Ovary (tissue), 9 donors: ENCODE measurements around the gene TPK1. TPM values are rescaled to one million over a fixed set of nuclear protein-coding genes. Genes with fewer than 3 reads are reported as not detected.

ENCODE experiments used
- DNase-seq, 5 donors: peaks; one replicate each; pipeline ENCODE4 v3.0.0-alpha.2; 2019 to 2020
- H3K27ac ChIP-seq, 2 donors: fragments of 200-600 bp; one replicate each; pipeline versions ENCODE4 v1.5.1 to v1.8.0; 2019 to 2022
- H3K27me3 ChIP-seq: fragments of 200-600 bp; one replicate; pipeline ENCODE4 v1.8.0; 2022
- H3K36me3 ChIP-seq: fragments of 200-600 bp; sonication (generic); one replicate; pipeline ENCODE4 v1.5.1; 2019
- H3K4me1 ChIP-seq: one replicate; pipeline ENCODE4 v1.8.1; 2013; ENCODE audit warnings: mild to moderate bottlenecking, moderate library complexity; ENCODE audit not compliant: insufficient read depth
- H3K4me3 ChIP-seq: fragments of 200-600 bp; sonication (generic); one replicate; pipeline ENCODE4 v1.5.1; 2017
- H3K9me3 ChIP-seq, 2 donors: fragments of 200-600 bp in 1 of 2; sonication (generic) in 1 of 2; one replicate each; pipeline versions ENCODE4 v1.5.1 to v1.8.1; 2013 to 2019; ENCODE audit warnings: mild to moderate bottlenecking in 1 of 2, moderate library complexity in 1 of 2
- EP300 ChIP-seq: sonication (generic); formaldehyde crosslinking; IDR thresholded peaks from one replicate; pipeline ENCODE4 v1.6.1; 2017; ENCODE audit warnings: antibody characterized with exemption
- POLR2A ChIP-seq: fragments of 450-650 bp; IDR thresholded peaks from one replicate; pipeline ENCODE4 v1.6.1; 2017; ENCODE audit warnings: antibody characterized with exemption, mild to moderate bottlenecking, moderate library complexity
- WGBS, 3 donors: extraction: QIAGEN DNeasy Blood & Tissue Kit in 1 of 3; methylation state at CpG; one replicate each; pipeline versions ENCODE4 v1.1.5 to v1.1.7; 2013 to 2017; 5-methylcytosine and 5-hydroxymethylcytosine counted together
- intact Hi-C, 4 donors: fragments of 100-400 bp; cut with DNase I; formaldehyde crosslinking; loops; one replicate each; pipeline versions ENCODE4 v1.11.0 to v1.15.1; 2022 to 2023
- polyA plus RNA-seq, 2 donors: library from polyadenylated mRNA; stranded (reverse); fragments of 200-250 nt in 1 of 2; fragments of 350-450 nt in 1 of 2; fragmentation: Illumina TruSeq in 1 of 2; extraction: RNeasy Lipid Tissue Mini Kit (QIAGEN cat#74804) in 1 of 2; gene quantifications; one replicate each; pipeline ENCODE4 v1.2.3, GENCODE V29; 2013 to 2014
- total RNA-seq, 7 donors: library from RNA; depleted of rRNA in 2 of 7; stranded (reverse); fragments of >200 nt in 2 of 7; fragmentation: NEBNext Ultra II Directional in 3 of 7; extraction: Animal tissue kit (Norgen Biotek cat#: 25700) in 3 of 7; gene quantifications; one replicate each; pipeline versions ENCODE4 v1.1.0 to v1.2.4, GENCODE V29; 2016 to 2023
- TF ChIP-seq, protein P1 (sequence below), 3 donors: fragments of 450-650 bp in 2 of 3; fragments of 200-600 bp in 1 of 3; IDR thresholded peaks; one replicate each; pipeline versions ENCODE4 v1.5.1 to v1.8.0; 2016 to 2022; ENCODE audit warnings: antibody characterized with exemption in 3 of 3, mild to moderate bottlenecking in 1 of 3
- donor health status: DM: no; HTN: no; CAD: no; lungs with moderate emphysema.
- donor health status: DM: no; HTN: no; CAD: no.
- donor health status: Bipolar disorder and iron deficiency.
- donor health status: DM: yes; HTN: yes; CAD: no.
- donor health status: DM: no; HTN: no; CAD: no.
- donor health status: DM: yes; HTN: yes; CAD: no.

TPK1 gene
- total and polyA plus RNA-seq, 9 donors = 3.2 to 13.1 (median 4.6) TPM

DNA sequence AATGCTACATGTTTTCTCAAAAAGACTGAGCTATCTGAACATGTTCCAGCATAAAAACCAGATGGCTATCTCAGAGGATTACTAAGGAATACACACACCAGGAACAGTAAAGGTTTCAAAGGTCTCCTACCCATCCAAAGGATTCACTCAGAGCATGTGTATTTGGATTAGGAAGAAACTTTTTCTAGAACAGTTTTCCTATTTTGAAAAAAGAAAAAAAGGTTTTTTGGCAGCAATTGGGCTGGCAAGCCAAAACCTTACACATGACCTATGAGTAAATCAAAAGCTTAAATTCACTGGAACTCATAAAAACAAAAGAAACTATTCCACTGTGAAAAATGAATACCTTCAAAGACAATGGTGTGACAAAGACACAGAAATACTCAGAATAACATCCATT is 9.6 kb downstream of the TPK1 start:
- Histone ChIP-seq H3K4me1 (peaks cover 3% of the 10 kb centered on the region), H3K9me3 (no peaks in the 10 kb centered on the region), H3K4me3 (no peak overlapping the region), H3K27ac (peak overlapping the region in 1 of 2 donors; percentile 15), H3K36me3 (no peaks in the 10 kb centered on the region), H3K27me3 (no peaks in the 10 kb centered on the region)
- no peak for TF ChIP-seq POLR2A
- TF ChIP-seq, protein P1, sequence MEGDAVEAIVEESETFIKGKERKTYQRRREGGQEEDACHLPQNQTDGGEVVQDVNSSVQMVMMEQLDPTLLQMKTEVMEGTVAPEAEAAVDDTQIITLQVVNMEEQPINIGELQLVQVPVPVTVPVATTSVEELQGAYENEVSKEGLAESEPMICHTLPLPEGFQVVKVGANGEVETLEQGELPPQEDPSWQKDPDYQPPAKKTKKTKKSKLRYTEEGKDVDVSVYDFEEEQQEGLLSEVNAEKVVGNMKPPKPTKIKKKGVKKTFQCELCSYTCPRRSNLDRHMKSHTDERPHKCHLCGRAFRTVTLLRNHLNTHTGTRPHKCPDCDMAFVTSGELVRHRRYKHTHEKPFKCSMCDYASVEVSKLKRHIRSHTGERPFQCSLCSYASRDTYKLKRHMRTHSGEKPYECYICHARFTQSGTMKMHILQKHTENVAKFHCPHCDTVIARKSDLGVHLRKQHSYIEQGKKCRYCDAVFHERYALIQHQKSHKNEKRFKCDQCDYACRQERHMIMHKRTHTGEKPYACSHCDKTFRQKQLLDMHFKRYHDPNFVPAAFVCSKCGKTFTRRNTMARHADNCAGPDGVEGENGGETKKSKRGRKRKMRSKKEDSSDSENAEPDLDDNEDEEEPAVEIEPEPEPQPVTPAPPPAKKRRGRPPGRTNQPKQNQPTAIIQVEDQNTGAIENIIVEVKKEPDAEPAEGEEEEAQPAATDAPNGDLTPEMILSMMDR (IDR thresholded peaks at IDR 0.05) = no peak
- no peak for TF ChIP-seq EP300
- intact Hi-C loops = no loop called here
- no peak for DNase-seq

DNA sequence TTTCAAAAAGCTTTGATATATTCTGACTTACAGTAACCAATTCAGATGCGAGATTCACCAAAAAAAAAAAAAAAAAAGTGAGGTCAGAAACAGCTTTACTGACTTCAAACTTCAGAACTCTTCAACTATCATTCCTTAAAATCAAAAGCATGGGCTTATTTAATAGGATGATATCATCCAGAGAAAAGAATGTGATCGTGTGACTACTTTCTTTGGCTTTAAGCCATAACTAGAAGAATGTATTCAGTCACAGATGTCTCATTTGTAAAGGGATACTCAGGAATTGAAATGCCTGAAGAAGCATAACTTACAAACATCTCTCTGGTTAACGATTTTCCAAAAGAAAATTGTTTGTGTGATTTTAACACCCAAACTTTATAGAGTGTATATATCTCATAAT is 11.5 kb downstream of the TPK1 start:
- H3K4me3 ChIP-seq = no peak overlapping the region
- no peak for TF ChIP-seq POLR2A
- no peak for TF ChIP-seq EP300
- TF ChIP-seq, protein P1 (IDR thresholded peaks at IDR 0.05) = no peak
- no peak for DNase-seq
- intact Hi-C loops = no loop called here
- peaks cover 3% of the 10 kb centered on the region for H3K4me1 ChIP-seq
- H3K27ac ChIP-seq = no peak overlapping the region
- H3K27me3 ChIP-seq = no peaks in the 10 kb centered on the region
- WGBS, 3 donors = 54 to 60% (median 55%) methylated on average over 3 of the region's 3 CpGs
- H3K9me3 ChIP-seq = no peaks in the 10 kb centered on the region
- no peaks in the 10 kb centered on the region for H3K36me3 ChIP-seq

DNA sequence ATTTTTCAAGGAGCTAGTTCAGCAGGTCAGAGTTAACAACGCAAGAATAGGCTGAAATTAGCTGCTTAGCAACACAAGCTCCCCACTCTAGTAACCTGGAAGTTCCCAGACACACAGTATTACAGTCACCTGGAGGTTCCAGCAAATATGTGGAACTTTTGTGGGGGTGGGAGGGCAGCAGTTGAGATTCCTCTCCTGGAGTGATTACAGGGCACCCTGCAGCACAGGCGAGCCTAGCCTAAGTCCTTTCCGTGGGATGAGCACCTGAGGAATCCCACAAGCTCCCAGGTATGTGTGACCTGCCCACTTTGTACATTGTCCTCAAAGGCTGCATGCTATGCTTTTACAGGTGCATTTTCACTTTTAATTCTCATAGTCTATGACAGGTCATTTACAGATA is 13.6 kb downstream of the TPK1 start:
- Histone ChIP-seq H3K4me3 (no peak overlapping the region), H3K27ac (no peak overlapping the region), H3K9me3 (no peaks in the 10 kb centered on the region), H3K36me3 (no peaks in the 10 kb centered on the region), H3K27me3 (no peaks in the 10 kb centered on the region), H3K4me1 (peaks cover 8% of the 10 kb centered on the region)
- intact Hi-C loops = no loop called here
- TF ChIP-seq EP300 = no peak
- TF ChIP-seq, protein P1 (IDR thresholded peaks at IDR 0.05) = no peak
- no peak for TF ChIP-seq POLR2A
- WGBS, 3 donors = 94 to 96% (median 96%) methylated on average over 3 of the region's 3 CpGs
- DNase-seq = no peak

DNA sequence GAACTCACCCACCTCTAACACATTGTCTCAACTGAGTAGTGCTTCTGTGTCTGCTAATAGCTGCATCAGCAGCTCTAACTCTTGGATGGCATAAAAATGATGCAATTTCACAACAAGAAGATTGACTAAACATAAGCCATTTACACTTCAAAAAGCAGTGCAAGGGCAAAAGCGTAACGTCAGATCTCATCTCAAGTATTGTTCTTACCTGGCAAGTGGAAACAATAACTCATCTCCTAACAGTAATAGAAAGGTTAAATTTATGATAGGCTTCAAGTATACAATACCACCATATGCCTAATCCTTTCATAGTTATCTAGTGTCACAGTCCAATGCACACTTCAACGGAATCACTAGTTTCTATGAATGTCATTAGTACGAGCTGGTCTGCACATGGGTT is 14.8 kb downstream of the TPK1 start:
- H3K4me3 ChIP-seq = no peak overlapping the region
- no peak for DNase-seq
- H3K27me3 ChIP-seq = no peaks in the 10 kb centered on the region
- H3K27ac ChIP-seq = no peak overlapping the region
- peaks cover 5% of the 10 kb centered on the region for H3K4me1 ChIP-seq
- TF ChIP-seq POLR2A = no peak
- TF ChIP-seq, protein P1 (IDR thresholded peaks at IDR 0.05) = no peak
- TF ChIP-seq EP300 = no peak
- no peaks in the 10 kb centered on the region for H3K36me3 ChIP-seq
- WGBS, 3 donors = 93 to 94% (median 94%) methylated on average over 4 of the region's 4 CpGs
- intact Hi-C loops = no loop called here
- H3K9me3 ChIP-seq = no peaks in the 10 kb centered on the region

DNA sequence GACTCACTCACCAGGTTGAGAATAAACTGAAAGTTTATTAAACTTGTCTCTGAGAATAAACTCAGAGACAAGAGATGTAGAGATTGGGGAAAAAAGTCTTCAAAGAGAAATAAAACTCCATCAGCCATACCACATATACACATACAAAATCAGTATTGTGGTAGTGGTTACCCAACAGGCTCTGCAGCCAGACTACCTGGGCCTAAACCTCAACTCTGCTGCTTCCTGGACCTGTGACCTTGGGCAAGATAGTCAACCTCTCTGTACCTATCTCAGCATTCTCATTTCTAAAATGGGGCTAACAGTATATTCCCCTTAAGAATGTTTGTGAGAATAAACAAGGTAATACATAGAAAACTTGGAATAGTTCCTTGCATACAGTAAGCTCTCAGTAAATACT is 15.3 kb downstream of the TPK1 start:
- Histone ChIP-seq H3K27me3 (no peaks in the 10 kb centered on the region), H3K36me3 (no peaks in the 10 kb centered on the region), H3K4me3 (no peak overlapping the region), H3K9me3 (no peaks in the 10 kb centered on the region), H3K27ac (no peak overlapping the region), H3K4me1 (peaks cover 5% of the 10 kb centered on the region)
- intact Hi-C loops = no loop called here
- no peak for DNase-seq
- no peak for TF ChIP-seq POLR2A
- TF ChIP-seq, protein P1 (IDR thresholded peaks at IDR 0.05) = no peak
- no peak for TF ChIP-seq EP300
